Sigmoid colon (tissue), 7 donors: ENCODE results near the gene BIN1. TPM values are rescaled to one million over a fixed set of nuclear protein-coding genes. Genes with fewer than 3 reads are reported as not detected.

ENCODE experiments used
- DNase-seq: peaks from one replicate; pipeline ENCODE4 v3.0.0-alpha.2; 2019
- H3K27ac ChIP-seq, 4 donors: fragments of 200-600 bp; sonication (generic); one replicate each; pipeline ENCODE4 v1.5.1; 2016 to 2019; ENCODE audit warnings: mild to moderate bottlenecking in 1 of 4
- H3K27me3 ChIP-seq, 3 donors: fragments of 200-600 bp; sonication (generic); one replicate each; pipeline ENCODE4 v1.5.1; 2019; ENCODE audit warnings: mild to moderate bottlenecking in 1 of 3
- H3K36me3 ChIP-seq, 4 donors: fragments of 200-600 bp; sonication (generic); one replicate each; pipeline ENCODE4 v1.5.1; 2016 to 2019
- H3K4me1 ChIP-seq, 4 donors: fragments of 200-600 bp; sonication (generic); one replicate each; pipeline ENCODE4 v1.5.1; 2017 to 2019
- H3K4me3 ChIP-seq, 4 donors: fragments of 200-600 bp; sonication (generic); one replicate each; pipeline ENCODE4 v1.5.1; 2017 to 2019; ENCODE audit warnings: mild to moderate bottlenecking in 2 of 4, moderate library complexity in 1 of 4
- H3K9me3 ChIP-seq, 4 donors: fragments of 200-600 bp in 3 of 4; sonication (generic) in 3 of 4; one replicate each; pipeline versions ENCODE4 v1.5.1 to v1.6.1; 2013 to 2019
- CTCF ChIP-seq, 4 experiments: fragments of 450-650 bp in 3 of 4; fragments of 200-600 bp in 1 of 4; IDR thresholded peaks; one replicate each; pipeline ENCODE4 v1.5.1; 2016 to 2019; ENCODE audit warnings: antibody characterized with exemption in 4 of 4, mild to moderate bottlenecking in 3 of 4, moderate library complexity in 2 of 4
- EP300 ChIP-seq, 4 donors: sonication (generic); formaldehyde crosslinking; IDR thresholded peaks; one replicate each; pipeline ENCODE4 v1.6.1; 2017; ENCODE audit warnings: antibody characterized with exemption in 4 of 4
- POLR2A ChIP-seq, 2 donors: fragments of 450-650 bp; IDR thresholded peaks; one replicate each; pipeline ENCODE4 v1.6.1; 2016; ENCODE audit warnings: antibody characterized with exemption in 2 of 2, mild to moderate bottlenecking in 2 of 2, moderate library complexity in 2 of 2
- POLR2AphosphoS5 ChIP-seq, 4 donors: sonication (generic); formaldehyde crosslinking; IDR thresholded peaks; one replicate each; pipeline ENCODE4 v1.6.1; 2017; ENCODE audit warnings: antibody characterized with exemption in 4 of 4
- WGBS, 2 donors: extraction: QIAGEN DNeasy Blood & Tissue Kit; methylation state at CpG; one replicate each; pipeline ENCODE4 v1.1.7; 2013; 5-methylcytosine and 5-hydroxymethylcytosine counted together
- intact Hi-C: fragments of 100-400 bp; cut with DNase I; formaldehyde crosslinking; loops from one replicate; pipeline ENCODE4 v1.15.1; 2023
- polyA plus RNA-seq, 3 donors: library from polyadenylated mRNA; stranded (reverse); fragments of 200-250 nt; gene quantifications; one replicate each; pipeline ENCODE4 v1.2.3, GENCODE V29; 2013
- total RNA-seq, 4 donors: library from RNA; depleted of rRNA; stranded (reverse); fragments of >200 nt; gene quantifications; one replicate each; pipeline ENCODE4 v1.1.0, GENCODE V29; 2016
- donor health status: healthy with polysubstance abuse.
- donor health status: Bipolar disorder and iron deficiency.
- donor health status: healthy.

Gene BIN1
- total and polyA plus RNA-seq, 7 donors = 20.3 to 57.9 (median 38.2) TPM

GRCh38 chr2:127059559-127059958, 47.4 kb downstream of the BIN1 start:
- 95 to 97% methylated on average over 10 of the region's 10 CpGs for WGBS, 2 donors

GRCh38 chr2:127058954-127059252, 48.1 kb downstream of the BIN1 start:
- no peak overlapping the region for H3K27ac ChIP-seq
- H3K36me3 ChIP-seq = peaks cover 0 to 32% (median 7%) of the 10 kb centered on the region in 4 donors
- H3K4me3 ChIP-seq = no peak overlapping the region
- TF ChIP-seq POLR2AphosphoS5 (IDR thresholded peaks at IDR 0.05) (no peak), EP300 (IDR thresholded peaks at IDR 0.05) (no peak), CTCF (IDR thresholded peaks at IDR 0.05) (no peak), POLR2A (IDR thresholded peaks at IDR 0.05) (no peak)
- no peaks in the 10 kb centered on the region for H3K27me3 ChIP-seq
- H3K4me1 ChIP-seq = peaks cover 0 to under 1% (median under 1%) of the 10 kb centered on the region in 4 donors
- WGBS, 2 donors = 84 to 88% methylated on average over 14 of the region's 14 CpGs
- no peak for DNase-seq
- no peaks in the 10 kb centered on the region for H3K9me3 ChIP-seq
- intact Hi-C loops = no loop called here

More at GRCh38 chr2:127059559-127059958, 47.4 kb downstream of the BIN1 start:
- H3K27ac ChIP-seq = no peak overlapping the region
- intact Hi-C loops = no loop called here
- peaks cover 0 to 32% (median 7%) of the 10 kb centered on the region in 4 donors for H3K36me3 ChIP-seq
- DNase-seq = no peak
- no peak overlapping the region for H3K4me3 ChIP-seq
- TF ChIP-seq CTCF (IDR thresholded peaks at IDR 0.05) = no peak
- no peak for TF ChIP-seq POLR2AphosphoS5 (IDR thresholded peaks at IDR 0.05)
- TF ChIP-seq POLR2A (IDR thresholded peaks at IDR 0.05) = no peak
- no peak for TF ChIP-seq EP300 (IDR thresholded peaks at IDR 0.05)
- peaks cover 0 to 7% (median 6%) of the 10 kb centered on the region in 4 donors for H3K4me1 ChIP-seq
- H3K27me3 ChIP-seq = no peaks in the 10 kb centered on the region
- no peaks in the 10 kb centered on the region for H3K9me3 ChIP-seq

GRCh38 chr2:127058246-127058953, 48.6 kb downstream of the BIN1 start:
- H3K27ac ChIP-seq = no peak overlapping the region
- peaks cover 0 to 33% (median 6%) of the 10 kb centered on the region in 4 donors for H3K36me3 ChIP-seq
- H3K9me3 ChIP-seq = no peaks in the 10 kb centered on the region
- H3K4me3 ChIP-seq = no peak overlapping the region
- intact Hi-C loops = no loop called here
- H3K4me1 ChIP-seq = no peaks in the 10 kb centered on the region
- H3K27me3 ChIP-seq = no peaks in the 10 kb centered on the region
- no peak for DNase-seq
- TF ChIP-seq POLR2A (IDR thresholded peaks at IDR 0.05) (no peak), POLR2AphosphoS5 (IDR thresholded peaks at IDR 0.05) (no peak), EP300 (IDR thresholded peaks at IDR 0.05) (no peak), CTCF (IDR thresholded peaks at IDR 0.05) (no peak)
- WGBS, 2 donors = 88 to 91% methylated on average over 11 of the region's 11 CpGs

GRCh38 chr2:127057371-127058245, 49.3 kb downstream of the BIN1 start:
- Histone ChIP-seq H3K27ac (no peak overlapping the region), H3K27me3 (no peaks in the 10 kb centered on the region), H3K36me3 (peaks cover 0 to 36% (median 5%) of the 10 kb centered on the region in 4 donors), H3K4me3 (no peak overlapping the region), H3K4me1 (no peaks in the 10 kb centered on the region), H3K9me3 (no peaks in the 10 kb centered on the region)
- intact Hi-C loops = no loop called here
- TF ChIP-seq CTCF (IDR thresholded peaks at IDR 0.05) (no peak), POLR2A (IDR thresholded peaks at IDR 0.05) (no peak), POLR2AphosphoS5 (IDR thresholded peaks at IDR 0.05) (no peak)
- WGBS, 2 donors = 92 to 93% methylated on average over 31 of the region's 31 CpGs
- no peak for DNase-seq
